PC-3 (cell line): ENCODE data around the gene EXOSC6. TPM values are rescaled to one million over a fixed set of nuclear protein-coding genes. Genes with fewer than 3 reads are reported as not detected.
"Not testable (repeated sequence)": the region's sequence is repeated elsewhere in the genome, so short reads cannot be mapped to it uniquely, and the experiment has no call there.

Source experiments
- ATAC-seq: fragments of 200-7000 bp; cut with Tn5 transposase; 2 replicates; pipeline ENCODE4 v1.9.1; 2020; ENCODE audit warnings: mild to moderate bottlenecking, moderate library complexity
- BruUV-seq: library from RNA; stranded (reverse); fragments of 400-500 nt; replicated peaks from 2 replicates; lab custom pipeline; 2021; lab: Mats Ljungman, UMichigan
- CTCF ChIA-PET: fragments of 300-600 bp; sonication (Branson Sonifier 250); formaldehyde crosslinking; loops from one replicate; lab custom pipeline; 2022; ENCODE audit warnings: antibody characterized with exemption; lab: Charles Lee
- POLR2A ChIA-PET: fragments of 300-600 bp; sonication (Branson Sonifier 250); formaldehyde crosslinking; loops from one replicate; lab custom pipeline; 2022; ENCODE audit warnings: antibody characterized with exemption; ENCODE audit not compliant: unreplicated experiment; lab: Charles Lee
- DNase-seq: peaks from one replicate; pipeline ENCODE4 v3.0.0-alpha.2; 2015
- H2AFZ ChIP-seq: fragments of 300-600 bp; sonication (generic); 2 replicates; pipeline ENCODE4 v1.6.0; 2016; ENCODE audit warnings: antibody characterized with exemption, low read length
- H3F3A ChIP-seq: fragments of 300-600 bp; sonication (generic); one replicate; pipeline ENCODE4 v1.6.0; 2017; ENCODE audit warnings: antibody characterized with exemption, low read length, control low read depth, mild to moderate bottlenecking; ENCODE audit not compliant: unreplicated experiment
- H3K27ac ChIP-seq: fragments of 300-600 bp; sonication (generic); 2 replicates; pipeline ENCODE4 v1.5.1; 2016; ENCODE audit warnings: mild to moderate bottlenecking, low read length
- H3K27me3 ChIP-seq: fragments of 300-600 bp; sonication (generic); 2 replicates; pipeline ENCODE4 v1.6.1; 2016; ENCODE audit warnings: low read length, mixed read lengths
- H3K36me3 ChIP-seq: fragments of 300-600 bp; sonication (generic); 2 replicates; pipeline ENCODE4 v1.6.1; 2016; ENCODE audit warnings: low read depth, mixed run types, low read length, mixed read lengths
- H3K4me1 ChIP-seq: fragments of 300-600 bp; sonication (generic); 2 replicates; pipeline ENCODE4 v1.5.1; 2016; ENCODE audit warnings: low read length; ENCODE audit not compliant: insufficient read depth
- H3K4me2 ChIP-seq: fragments of 300-600 bp; sonication (generic); 2 replicates; pipeline ENCODE4 v1.6.0; 2016; ENCODE audit warnings: low read length
- H3K4me3 ChIP-seq: fragments of 300-600 bp; sonication (generic); 2 replicates; pipeline ENCODE4 v1.5.1; 2016; ENCODE audit warnings: mild to moderate bottlenecking, low read length, mixed read lengths
- H3K79me2 ChIP-seq: fragments of 300-600 bp; sonication (generic); 2 replicates; pipeline ENCODE4 v1.6.1; 2017; ENCODE audit warnings: low read length, mixed read lengths
- H3K9ac ChIP-seq: fragments of 300-600 bp; sonication (generic); 2 replicates; pipeline ENCODE4 v1.6.0; 2016; ENCODE audit warnings: mild to moderate bottlenecking, low read length
- H3K9me2 ChIP-seq: fragments of 300-600 bp; sonication (generic); replicated peaks from 2 replicates; pipeline ENCODE4 v1.6.1; 2016; ENCODE audit warnings: mixed run types, low read length, mixed read lengths
- H3K9me3 ChIP-seq: fragments of 300-600 bp; sonication (generic); 2 replicates; pipeline ENCODE4 v1.6.1; 2016; ENCODE audit warnings: low read length, mixed read lengths
- H4K20me1 ChIP-seq: fragments of 300-600 bp; sonication (generic); 2 replicates; pipeline ENCODE4 v1.6.1; 2016; ENCODE audit warnings: low read length, mixed read lengths
- intact Hi-C: fragments of 100-400 bp; cut with micrococcal nuclease; formaldehyde crosslinking; loops from 2 replicates; pipeline ENCODE4 v1.9.0; 2023
- total RNA-seq: library from RNA; depleted of rRNA; stranded (reverse); fragments of >200 nt; gene quantifications from 2 replicates; pipeline ENCODE4 v1.2.3, GENCODE V29; 2014; rRNA removed

EXOSC6 gene
- total RNA-seq, 1 experiment from 2014 or later = 21.4 TPM

DNA sequence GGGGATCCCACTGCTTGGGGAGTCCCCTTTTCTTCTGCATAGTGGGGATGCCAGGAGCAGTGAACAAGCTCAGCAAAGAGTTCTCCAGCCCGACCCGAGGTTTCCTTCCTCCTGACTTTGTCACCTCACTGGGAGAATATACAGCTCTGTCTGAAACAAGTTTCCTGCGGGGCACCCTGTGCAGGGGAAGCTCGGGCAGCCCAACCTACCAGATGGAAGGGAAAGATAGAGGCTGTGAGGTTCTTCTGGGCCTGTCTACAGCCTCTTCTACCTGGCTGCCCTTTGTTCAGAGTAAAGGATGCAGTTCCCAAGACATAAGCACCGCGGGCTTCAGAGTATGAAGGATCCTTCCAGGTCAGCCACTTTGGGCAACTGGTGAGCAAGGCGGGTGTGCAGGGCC, 54.1 kb downstream of the EXOSC6 start:
- H3K36me3 ChIP-seq, BruUV-seq, H3K4me2 ChIP-seq, H2AFZ ChIP-seq, H3K4me3 ChIP-seq, H4K20me1 ChIP-seq, H3K27me3 ChIP-seq, H3K4me1 ChIP-seq, CTCF ChIA-PET, H3K9me2 ChIP-seq, POLR2A ChIA-PET, DNase-seq, intact Hi-C loops, H3K27ac ChIP-seq, ATAC-seq, H3K9me3 ChIP-seq, H3K79me2 ChIP-seq, H3K9ac ChIP-seq, H3F3A ChIP-seq: not testable (repeated sequence)

Other genes starting within 250 kb of the EXOSC6 start
- 9.4 and 18.9 TPM in 2 replicates for gene PDPR, start 137.6 kb downstream of the EXOSC6 start, total RNA-seq
- gene CLEC18C, start 78.2 kb downstream of the EXOSC6 start, total RNA-seq = 0.12 and 0.18 TPM in 2 replicates
- 60.9 and 91.9 TPM in 2 replicates for gene AARS1, start 37.6 kb upstream of the EXOSC6 start, total RNA-seq
- 18.1 and 21.5 TPM in 2 replicates for gene DDX19B, start 47.2 kb upstream of the EXOSC6 start, total RNA-seq
- gene DDX19A, start 95.0 kb upstream of the EXOSC6 start, total RNA-seq = 33.4 and 40.5 TPM in 2 replicates
- 9.3 and 9.8 TPM in 2 replicates for gene ST3GAL2, start 187.2 kb upstream of the EXOSC6 start, total RNA-seq
- gene FCSK, start 202.7 kb upstream of the EXOSC6 start, total RNA-seq = 9.7 and 11.7 TPM in 2 replicates